ENCODE results near the gene P2RY6.
A peak's percentile ranks its signal among the peaks of the same experiment; 100 is the strongest.

P2RY6 gene

DNA sequence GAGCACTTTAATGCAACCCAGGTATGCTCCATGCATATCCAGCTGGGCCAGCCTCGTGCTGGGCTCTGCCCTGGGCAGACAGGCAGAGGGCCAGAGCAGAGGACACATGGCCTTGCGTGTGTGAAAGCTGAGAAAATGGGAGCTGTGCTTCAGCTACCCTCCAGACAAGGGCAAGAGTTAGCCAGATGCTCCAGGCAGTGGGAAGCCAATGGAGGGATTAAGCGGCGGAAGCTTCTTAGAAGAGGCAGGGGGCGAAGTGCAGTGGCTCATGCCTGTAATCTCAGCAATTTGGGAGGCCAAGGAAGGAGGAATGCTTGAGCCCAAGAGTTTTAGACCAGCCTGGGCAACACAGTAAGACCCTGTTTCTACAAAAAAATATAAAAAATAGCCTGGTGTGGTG, 26.1 kb downstream of the P2RY6 start:
- no peak for DNase-seq

DNA sequence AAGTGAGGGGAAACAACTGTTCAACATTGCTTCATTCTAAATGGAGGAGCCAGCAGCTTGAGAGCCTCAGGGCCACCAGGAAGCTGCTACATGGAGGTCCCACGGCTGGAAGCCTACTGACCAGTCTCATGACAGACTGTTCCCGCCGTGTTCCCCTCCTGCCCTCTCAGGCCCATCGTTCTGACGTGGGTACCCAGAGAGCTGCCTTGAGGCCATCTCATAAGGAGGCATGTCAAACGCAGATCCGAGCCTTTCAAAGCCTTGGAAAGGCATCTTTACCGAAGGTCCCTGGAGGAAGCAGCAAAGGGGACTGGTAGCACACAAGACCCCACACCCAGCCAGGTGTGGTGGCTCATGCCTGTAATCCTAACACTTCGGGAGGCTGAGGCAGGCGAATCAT, 27.6 kb downstream of the P2RY6 start:
- DNase-seq, result no peak

DNA sequence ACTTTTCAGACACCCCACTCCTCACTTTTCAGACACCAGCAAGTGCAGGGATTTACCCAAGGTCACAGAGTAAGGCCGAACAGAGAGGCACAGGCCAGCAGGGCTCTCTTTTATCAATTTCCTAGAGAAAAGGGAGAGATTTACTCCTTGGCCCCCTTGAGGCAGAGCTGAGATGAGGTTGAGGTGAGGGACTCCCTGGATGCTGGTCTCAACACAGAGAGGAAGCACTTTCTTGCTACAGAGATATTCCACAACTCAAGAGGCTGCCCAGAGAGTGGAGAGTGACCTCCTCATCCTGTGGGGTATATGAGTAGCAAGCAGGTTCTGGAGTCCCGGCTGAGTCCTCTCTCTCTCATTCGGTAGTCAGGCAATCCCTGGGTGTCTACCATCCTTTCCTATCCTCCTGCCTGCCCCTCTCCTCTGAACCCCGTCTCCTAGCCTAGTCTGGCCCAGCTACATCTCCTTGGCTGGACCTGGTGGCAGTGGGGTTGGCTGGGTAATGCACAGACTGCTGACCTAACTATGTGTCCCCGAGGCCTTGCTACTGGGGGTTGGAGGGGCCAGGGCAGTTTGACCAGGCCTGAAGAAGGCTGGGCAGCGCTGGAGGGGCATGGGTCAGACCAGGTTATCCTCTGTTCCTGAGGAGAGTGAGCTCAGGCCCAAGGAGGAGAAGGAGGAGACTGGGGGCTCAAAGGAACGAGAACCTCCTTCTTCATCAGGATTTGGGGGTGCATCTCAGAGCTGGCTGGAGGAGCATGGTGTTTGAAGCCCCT, 34.1 kb downstream of the P2RY6 start:
- DNase-seq, result no peak

DNA sequence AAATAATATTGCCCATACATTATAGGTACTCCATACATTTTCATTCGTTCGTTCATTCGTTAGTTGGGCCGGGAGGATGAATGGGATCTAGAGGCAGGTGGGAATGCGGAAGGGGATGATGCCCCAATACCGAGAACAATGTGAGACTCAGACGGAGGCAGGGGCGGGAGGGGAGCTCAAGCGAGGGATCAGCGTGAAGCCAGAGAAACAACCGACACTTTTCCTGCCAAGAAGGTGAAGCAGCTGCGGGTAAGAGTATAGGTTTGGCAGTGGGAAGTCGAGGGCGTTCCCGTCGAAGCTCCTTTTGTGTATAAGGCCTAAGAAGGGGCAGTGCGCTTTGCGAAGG, 34.8 kb downstream of the P2RY6 start:
- no peak for DNase-seq

DNA sequence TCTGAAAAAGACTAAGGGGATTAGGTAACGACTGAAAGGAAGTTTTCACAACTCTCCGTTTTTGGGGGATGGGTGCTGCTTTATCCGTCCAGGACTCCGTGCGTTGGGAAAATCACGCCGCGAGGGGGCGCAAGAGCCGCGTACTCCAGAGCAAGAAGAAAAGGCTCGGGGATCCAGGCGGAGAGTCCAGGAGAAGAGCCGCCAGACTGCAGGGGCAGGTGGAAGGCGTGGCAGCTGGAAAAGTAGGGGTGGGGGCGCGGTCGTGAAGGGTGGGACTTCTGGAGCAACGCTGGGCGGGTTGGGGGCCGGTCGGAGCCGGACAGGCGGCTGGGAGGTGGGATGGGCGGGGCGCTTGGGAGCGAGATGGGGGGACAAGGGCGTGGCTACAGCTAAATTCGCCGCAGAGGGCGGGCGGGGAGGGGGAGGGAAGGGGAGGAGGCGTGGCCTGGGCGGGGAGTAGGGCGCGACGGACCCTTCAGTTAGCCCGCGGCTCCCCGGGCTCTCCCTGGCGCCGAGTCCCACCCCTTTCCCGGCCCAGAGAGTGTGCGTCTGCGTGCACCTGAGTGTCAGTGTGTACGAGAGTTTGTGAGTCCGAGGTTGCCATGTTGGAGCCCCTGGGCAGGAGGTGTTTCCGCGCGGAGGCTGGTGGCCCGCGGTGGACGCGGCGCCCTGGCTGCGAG, 35.3 kb downstream of the P2RY6 start:
- DNase-seq, result peak; percentile 96

DNA sequence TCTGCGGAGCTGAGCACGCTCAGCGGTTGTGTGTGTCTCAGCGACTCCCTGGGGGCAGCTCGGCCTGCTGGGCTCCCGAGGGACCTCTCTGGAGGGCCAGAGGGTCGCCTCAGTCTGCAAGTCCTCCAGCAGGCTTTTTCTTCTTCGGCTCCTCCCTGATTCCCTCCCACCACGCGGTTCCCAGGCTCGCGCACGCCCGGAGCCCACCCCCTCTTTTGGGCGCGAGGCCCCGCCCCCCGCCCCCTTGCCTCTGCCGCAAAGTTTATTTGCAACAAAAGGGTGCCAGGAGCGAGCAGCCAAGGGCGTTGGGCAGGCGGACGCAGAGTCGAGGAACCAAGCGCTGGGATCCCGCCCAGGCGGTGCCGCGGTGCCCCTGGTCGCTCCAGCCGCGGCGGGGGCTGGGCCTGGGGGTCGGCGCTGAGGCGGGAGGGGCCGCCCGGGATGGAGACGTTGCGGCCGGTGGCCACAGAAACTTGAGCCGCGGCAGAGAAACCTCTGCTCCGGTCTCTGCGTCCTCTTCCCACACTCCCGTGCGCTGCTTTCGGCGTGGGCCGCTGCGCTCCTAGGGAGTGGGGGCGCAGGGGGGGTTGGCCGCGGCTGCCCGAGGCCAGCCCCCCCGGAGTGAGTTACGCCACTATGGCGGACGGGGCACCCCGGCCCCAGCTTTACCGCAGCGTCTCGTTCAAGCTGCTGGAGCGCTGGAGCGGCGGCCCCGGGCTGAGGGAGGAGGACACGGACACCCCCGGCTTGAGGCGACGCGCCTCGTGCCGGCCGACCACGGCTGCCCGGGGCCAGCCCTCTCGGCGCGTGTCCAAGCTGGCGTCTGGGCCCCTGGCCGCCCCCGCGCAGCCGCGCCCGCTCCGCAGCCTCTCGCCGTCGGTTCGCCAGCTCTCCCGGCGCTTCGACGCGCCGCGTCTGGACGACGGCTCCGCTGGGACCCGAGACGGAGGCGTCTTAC, 36.1 kb downstream of the P2RY6 start, which contains the start of gene ARHGEF17:
ARHGEF17 (plus strand) TSS at position 274 of the 958 bp plus-strand sequence; CDS start at position 637, 363 bp downstream.
- DNase-seq, result peak; percentile 89

DNA sequence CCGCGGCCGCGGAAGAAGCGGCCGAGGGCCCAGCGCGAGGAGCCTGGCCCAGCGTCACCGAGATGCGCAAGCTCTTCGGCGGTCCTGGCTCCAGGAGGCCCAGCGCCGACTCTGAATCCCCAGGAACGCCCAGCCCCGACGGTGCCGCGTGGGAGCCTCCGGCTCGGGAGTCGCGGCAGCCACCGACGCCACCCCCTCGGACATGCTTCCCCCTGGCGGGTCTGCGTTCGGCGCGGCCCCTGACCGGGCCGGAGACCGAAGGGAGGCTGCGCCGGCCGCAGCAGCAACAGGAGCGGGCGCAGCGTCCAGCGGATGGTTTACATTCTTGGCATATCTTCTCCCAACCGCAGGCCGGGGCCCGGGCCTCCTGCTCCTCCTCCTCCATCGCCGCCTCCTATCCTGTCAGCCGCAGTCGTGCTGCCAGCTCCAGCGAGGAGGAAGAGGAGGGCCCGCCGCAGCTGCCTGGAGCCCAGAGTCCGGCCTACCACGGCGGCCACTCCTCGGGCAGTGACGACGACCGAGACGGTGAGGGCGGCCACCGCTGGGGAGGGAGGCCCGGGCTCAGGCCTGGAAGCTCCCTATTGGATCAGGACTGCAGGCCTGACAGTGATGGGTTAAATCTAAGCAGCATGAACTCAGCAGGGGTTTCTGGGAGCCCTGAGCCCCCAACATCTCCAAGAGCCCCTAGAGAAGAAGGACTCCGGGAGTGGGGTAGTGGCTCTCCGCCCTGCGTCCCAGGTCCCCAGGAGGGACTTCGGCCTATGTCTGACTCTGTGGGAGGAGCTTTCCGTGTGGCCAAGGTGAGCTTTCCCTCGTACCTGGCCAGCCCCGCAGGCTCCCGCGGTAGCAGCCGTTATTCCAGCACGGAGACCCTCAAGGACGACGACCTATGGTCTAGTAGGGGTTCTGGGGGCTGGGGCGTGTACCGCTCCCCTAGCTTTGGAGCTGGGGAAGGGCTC, 37.1 kb downstream of the P2RY6 start:
- no peak for DNase-seq

DNA sequence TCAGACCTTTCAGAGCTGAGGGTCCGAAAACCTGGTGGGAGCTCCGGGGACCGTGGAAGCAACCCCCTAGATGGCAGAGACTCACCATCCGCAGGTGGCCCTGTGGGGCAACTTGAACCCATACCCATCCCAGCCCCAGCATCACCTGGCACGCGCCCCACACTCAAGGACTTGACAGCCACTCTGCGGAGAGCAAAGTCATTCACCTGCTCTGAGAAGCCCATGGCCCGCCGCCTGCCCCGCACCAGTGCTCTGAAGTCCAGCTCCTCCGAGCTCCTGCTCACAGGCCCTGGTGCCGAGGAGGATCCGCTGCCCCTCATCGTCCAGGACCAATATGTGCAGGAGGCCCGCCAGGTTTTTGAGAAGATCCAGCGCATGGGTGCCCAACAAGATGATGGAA, 37.9 kb downstream of the P2RY6 start:
- DNase-seq, result no peak

DNA sequence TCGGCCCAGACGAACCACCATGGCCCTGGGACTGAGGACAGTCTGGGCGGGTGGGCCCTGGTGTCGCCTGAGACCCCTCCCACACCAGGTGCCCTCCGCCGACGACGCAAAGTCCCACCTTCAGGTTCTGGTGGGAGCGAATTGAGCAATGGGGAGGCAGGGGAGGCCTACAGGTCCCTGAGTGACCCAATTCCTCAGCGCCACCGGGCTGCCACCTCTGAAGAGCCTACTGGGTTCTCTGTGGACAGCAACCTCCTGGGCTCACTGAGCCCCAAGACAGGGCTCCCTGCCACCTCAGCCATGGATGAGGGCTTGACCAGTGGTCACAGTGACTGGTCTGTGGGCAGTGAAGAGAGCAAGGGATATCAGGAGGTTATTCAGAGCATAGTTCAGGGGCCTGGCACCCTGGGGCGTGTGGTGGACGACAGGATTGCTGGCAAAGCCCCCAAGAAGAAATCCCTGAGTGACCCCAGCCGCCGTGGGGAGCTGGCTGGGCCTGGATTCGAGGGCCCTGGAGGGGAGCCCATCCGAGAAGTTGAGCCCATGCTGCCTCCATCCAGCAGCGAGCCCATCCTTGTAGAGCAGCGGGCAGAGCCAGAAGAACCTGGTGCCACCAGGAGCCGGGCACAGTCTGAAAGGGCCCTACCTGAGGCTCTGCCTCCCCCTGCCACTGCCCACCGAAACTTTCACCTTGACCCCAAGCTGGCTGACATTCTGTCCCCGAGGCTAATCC, 38.7 kb downstream of the P2RY6 start:
- no peak for DNase-seq

DNA sequence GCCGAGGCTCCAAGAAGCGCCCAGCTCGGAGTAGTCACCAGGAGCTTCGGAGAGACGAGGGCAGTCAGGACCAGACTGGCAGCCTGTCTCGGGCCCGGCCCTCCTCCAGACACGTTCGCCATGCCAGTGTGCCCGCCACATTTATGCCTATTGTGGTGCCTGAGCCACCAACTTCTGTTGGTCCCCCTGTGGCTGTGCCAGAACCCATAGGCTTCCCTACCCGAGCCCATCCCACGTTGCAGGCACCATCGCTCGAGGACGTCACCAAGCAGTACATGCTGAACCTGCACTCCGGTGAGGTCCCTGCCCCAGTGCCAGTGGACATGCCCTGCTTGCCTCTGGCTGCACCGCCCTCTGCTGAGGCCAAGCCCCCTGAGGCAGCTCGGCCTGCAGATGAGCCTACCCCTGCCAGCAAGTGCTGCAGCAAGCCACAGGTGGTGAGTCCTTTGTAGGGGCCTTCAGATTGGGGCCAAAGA, 39.3 kb downstream of the P2RY6 start:
- DNase-seq, result no peak

DNA sequence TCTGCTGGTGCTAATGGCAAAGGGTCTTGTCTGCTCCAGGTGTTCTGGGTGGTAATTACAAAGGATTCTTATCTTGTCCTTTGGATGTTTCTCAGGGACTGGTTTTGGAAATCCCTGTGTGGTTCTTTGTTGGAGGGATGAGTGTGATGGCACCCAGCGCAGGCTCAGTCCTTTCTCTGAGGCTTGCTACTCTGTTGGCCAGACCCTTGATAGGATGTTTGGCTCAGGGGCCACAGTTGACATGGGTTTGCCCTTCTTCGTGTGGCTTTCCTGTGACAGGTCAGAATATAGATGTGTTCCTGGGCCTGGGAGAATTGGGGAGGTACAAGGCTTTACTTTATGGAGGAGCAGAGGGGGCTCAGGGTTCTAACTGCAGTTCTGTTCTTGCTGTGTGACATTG, 39.9 kb downstream of the P2RY6 start:
- no peak for DNase-seq

DNA sequence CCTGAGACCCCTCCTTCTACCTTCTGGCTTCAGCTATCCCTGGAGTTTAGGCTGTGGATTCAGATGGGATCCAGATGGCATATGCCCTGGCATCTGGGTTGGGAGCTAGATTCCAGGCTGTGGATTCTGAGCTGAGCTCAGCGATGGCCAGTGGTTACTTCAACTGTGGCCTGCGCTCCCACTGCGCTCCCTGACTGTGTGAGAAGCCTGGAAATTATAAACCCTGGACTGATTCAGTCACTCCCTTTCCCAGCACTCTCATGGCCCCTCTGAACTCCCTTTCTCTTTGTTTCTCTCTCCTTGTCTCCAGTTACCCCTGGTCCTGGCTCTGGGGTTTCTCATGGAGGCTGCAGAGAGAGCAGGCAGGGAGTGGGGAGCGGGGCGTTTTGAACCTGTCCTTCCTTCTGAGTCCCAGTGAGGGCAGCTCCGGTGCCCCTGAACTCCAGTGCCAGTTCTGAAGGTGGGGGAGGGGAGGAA, 40.8 kb downstream of the P2RY6 start:
- no peak for DNase-seq

DNA sequence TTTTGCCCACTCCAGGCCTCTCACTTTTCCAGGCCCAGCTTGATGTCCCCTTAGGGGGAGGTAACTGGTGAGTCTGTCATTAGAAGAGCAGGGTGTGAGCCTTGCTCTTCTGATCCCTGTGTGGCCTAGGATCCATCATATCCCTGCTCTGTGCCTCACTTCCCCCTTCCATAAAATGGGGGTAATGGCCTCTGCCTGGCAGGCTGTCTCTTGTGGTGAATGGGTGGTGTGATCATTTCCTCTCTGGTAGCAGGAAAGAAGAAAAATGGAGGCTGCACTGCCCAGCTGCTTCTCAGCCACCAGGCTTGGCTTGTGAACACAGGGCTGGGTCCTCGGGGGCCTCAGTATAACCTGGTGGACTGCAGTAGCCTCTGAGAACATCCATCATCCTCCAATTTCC, 41.5 kb downstream of the P2RY6 start:
- no peak for DNase-seq

DNA sequence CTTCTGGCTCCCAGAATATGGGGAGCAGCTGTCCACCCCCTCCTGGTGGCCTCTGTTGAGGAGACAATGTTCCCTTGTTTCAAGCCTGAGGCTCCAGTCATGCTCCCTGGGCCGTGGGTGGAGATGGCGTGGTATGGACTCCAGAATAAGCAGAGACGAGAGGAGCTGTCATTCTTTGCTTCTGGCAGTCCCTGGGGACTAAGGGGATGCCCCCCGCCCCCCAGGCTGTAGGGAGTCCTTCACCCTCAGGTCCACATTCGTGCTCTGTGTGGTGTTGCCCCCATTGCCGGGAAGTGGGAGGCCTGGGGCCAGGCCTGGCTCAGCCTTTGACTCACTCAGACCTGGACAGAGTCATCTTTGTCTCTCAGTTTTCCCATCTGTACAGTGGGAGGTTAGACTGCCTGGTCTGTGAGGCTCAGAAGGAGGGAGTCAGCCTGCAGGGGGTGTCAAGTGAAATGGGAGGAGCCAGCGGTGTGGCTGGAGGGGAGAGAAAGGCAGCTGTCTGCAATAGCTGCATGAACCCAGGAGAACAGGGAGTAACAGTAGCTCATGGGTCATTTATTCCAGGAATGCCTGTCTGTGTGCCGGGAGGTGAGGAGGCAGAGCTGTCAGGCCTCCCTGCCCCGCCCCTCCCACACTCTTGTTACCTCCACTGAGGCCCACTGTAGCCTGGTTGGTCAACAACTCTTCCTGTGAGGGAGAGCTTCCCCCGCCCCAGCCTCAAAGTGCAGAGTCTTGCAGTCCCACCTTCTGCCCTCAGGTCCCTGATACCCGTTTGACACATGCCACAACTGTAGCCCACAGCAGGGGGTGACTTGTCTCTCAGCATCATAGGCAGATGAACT, 42.2 kb downstream of the P2RY6 start:
- DNase-seq, result no peak

DNA sequence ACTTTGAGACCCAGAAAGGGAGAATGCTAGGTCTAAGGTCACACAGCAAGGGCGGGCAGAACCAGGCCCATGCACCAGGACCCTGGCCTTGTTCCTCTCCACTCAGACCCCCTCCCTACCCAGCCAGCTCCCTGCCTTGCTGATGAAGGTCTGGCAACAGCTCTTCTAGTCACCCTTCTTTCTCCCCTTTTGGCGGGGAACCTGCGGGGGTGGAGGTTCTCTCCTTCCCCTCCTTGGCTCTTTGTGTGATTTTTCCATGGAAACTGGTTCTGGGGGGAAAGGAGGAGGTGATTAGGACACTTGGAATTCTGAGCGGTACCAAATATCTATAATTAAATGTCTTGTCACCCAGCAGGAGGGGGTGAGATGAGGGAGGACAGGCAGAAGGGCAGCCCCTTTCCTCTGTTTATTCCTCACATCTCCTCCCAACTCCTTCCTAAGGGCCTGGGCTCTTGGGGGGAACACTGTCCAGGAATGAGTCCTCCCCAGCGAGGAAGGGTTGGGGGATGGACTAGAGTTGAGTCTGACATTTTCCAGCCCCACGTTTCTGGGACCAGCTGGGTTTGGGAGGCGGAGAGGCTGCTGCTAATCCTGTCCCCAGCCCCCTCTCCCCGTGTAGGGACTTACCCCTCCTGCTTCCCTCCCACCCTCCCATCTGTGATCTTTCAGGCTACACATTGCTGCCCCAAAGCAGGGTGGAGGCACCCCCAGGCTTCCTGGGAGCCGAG, 43.3 kb downstream of the P2RY6 start:
- DNase-seq, result no peak

DNA sequence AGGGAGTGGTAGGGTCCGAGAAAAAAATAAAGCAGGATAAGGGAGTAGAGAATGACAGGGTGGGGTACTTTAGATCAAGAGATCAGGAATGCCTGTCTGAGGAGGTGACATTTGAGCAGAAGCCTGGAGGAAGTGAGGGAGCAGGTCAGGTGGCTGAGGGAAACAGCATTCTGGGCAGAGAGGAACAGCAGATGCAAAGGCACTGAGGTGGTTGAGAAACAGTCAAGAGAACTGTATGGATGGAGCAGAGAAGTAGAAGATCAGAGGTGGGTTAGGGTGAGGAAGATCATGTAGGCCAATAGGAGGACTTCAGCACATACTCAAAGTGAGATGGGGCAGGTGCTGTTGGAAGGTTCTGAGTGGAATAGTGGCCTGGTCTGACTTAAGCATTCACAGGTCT, 44.3 kb downstream of the P2RY6 start:
- no peak for DNase-seq

DNA sequence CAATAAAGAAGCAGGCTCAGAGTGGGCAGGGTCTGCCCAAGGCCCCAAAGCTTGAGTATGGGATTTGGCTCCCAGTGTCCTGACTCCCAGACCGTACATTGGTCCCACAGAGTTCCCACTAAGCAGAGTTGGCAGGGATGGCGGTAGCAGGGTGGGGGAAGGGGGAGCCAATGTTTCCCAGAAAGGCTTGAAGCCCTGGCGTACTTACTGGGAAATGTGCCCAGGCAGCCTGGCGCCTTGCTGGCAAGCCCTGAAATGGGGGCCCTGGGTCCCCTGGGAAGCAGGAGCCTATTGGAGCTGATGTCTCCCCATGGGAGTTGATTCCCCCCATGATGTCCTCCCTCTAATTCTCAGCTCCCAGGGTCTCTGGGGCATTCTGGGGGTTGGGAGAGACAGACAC, 45.2 kb downstream of the P2RY6 start:
- no peak for DNase-seq

DNA sequence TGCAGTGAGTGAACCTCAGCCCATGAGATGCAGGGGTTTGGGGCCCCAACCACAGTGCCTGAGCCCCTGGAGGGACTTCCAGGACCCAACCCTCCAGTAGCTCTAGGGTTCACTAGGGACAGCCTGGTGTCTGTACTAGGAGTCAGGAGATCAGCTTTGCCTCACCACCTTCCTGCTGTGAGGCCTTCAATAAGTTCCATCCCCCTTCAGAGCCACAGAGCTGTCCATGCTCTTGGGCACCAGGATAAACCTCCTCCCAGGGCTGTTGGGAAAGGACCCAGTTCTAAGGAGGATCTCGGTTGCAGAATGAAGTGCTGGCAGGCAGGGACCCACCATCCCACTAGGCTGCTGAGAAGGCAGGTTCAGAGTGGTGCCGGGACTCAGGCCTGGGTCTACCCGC, 45.7 kb downstream of the P2RY6 start:
- DNase-seq, result no peak

DNA sequence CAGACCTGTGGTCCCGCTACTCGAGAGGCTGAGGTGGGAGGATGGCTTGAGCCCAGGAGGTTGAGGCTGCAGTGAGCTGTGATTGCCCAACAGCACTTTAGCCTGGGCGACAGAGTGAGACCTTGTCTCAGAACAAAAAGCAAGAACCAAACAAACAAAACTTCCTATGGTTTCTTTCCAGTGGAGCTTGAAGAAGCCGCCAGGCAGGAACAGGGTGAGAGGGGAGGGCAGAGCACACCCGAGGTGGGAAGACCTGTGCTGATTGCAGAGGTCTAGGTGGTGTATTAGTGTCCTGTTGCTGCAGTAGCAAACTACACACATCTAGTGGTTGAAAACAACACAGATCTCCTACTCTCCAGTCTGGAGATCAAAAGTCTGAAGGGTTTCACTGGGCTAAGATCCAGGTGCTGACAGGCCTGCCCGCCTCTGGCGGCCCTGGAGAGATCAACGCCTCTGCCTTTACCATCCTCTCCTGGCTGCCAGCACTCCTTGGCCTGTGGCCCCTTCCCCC, 46.4 kb downstream of the P2RY6 start:
- no peak for DNase-seq

Measured in NCI-H748 treated with DMSO at 0.1 percent for 48 hours (cell line).